Fibroblast of mammary gland (primary cell): ENCODE results near the gene TYMP.

Experiments used
- DNase-seq: peaks from one replicate; pipeline ENCODE4 v3.0.0-alpha.2; 2010; ENCODE audit warnings: low read depth
- H3K4me3 ChIP-seq: 2 replicates; pipeline ENCODE4 v1.5.1; 2011; ENCODE audit warnings: low read depth, mild to moderate bottlenecking, low read length, moderate library complexity; ENCODE audit not compliant: control insufficient read depth
- CTCF ChIP-seq: conservative IDR thresholded peaks from 2 replicates; pipeline ENCODE4 v1.5.1; 2011; ENCODE audit warnings: low read depth, low read length, inconsistent platforms; ENCODE audit not compliant: control insufficient read depth, insufficient read depth

The TYMP gene

GRCh38 chr22:50526108-50526833 is 3.5 kb downstream of the TYMP start:
- H3K4me3 ChIP-seq = peak overlapping the region; percentile 48

GRCh38 chr22:50525858-50526107 is 4.0 kb downstream of the TYMP start:
- H3K4me3 ChIP-seq = peak overlapping the region; percentile 48
- DNase-seq = no peak
- no peak for TF ChIP-seq CTCF

More at GRCh38 chr22:50526108-50526833, 3.5 kb downstream of the TYMP start:
- DNase-seq = peak; percentile 59
- no peak for TF ChIP-seq CTCF

- peak within 1 kb of the TSS; percentile 66 for H3K4me3 ChIP-seq
- DNase-seq = peak; percentile 97
- TF ChIP-seq CTCF = peak; percentile 21
Observed at GRCh38 chr22:50525104-50525857, 4.5 kb downstream of the TYMP start, which contains the start of gene SCO2. SCO2 (minus strand) TSS chr22:50525598; CDS start chr22:50524411, 1,187 bp downstream.

- no peak for TF ChIP-seq CTCF
- no peak for DNase-seq
- peak overlapping the region; percentile 66 for H3K4me3 ChIP-seq
Observed at GRCh38 chr22:50524676-50525103, 5.1 kb downstream of the TYMP start.

- H3K4me3 ChIP-seq = peak overlapping the region; percentile 66
- DNase-seq = no peak
- no peak for TF ChIP-seq CTCF
Observed at GRCh38 chr22:50523806-50524675, 5.8 kb downstream of the TYMP start.

DNA sequence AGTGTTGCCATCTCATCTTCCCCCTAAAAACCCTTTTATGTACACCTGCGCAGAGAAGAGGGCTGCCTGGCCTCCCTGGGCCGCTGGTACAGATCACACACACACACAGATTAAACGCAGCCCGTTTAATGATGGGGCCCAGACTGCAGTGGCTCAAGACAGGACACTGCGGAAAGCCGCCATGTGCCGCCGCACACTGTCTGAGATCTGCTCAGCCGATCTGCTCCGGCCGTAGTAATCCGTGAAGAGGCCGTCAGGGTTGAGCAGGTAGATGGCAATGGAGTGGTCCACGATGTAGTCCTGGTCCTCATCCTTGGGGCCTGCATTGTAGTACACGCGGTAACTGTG is 6.4 kb downstream of the TYMP start:
- DNase-seq = no peak
- no peak overlapping the region for H3K4me3 ChIP-seq
- no peak for TF ChIP-seq CTCF
